Nucleus accumbens (tissue), 56 donors: ENCODE data around the gene XRCC2.

ENCODE experiments used
- DNase-seq, 56 donors: peaks; one replicate each; lab custom pipeline; 2025; lab: John Stamatoyannopoulos, UW

XRCC2 gene

DNA sequence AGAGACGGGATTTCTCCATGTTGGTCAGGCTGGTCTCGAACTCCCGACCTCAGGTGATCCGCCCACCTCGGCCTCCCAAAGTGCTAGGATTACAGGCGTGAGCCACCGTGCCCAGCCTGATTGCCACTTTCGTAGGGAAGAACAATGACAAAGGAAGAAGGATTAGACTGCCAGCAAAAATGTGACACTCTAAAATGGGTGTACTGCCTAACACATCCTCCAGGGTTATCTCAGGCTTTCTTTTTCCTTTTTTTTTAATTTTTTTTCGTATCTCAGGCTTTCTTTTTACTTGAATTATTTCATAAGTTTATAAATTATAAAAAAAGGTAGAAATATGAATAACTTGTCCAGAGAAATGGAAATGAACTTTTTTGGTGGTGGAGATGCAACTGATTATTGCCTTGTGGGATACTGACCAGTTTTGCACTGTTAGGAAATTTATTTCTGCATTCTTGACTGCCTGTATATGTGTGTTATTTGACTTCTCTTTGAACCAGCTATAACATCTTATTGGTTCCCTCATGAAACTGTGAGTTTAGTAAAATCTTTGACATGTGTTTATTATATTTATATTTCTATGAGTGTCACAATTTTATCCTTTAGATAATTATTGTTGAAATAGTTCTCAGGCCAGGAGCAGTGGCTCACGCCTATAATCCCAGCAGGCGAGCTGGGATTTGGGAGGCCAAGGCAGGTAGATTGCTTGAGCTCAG, 56.8 kb downstream of the XRCC2 start:
- no peak for DNase-seq

DNA sequence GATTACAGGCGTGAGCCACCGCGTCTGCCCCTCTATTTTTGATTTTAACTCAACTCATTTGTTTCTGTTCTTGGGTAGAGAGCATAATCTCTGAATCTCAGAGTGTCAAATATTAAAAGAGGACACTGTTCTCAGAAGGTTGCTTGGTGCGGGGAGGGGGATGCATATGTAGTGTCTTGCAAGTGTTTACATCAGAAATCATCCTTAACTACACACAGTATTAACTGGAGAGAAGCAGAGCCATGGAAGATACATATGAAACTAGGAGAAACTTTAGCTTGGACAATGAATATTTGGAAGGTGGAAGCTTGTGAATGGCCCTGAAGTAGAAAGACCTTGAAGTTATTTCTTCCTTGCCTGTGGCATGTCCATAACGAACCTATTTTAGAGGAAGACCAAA, 57.5 kb downstream of the XRCC2 start:
- DNase-seq, result no peak

DNA sequence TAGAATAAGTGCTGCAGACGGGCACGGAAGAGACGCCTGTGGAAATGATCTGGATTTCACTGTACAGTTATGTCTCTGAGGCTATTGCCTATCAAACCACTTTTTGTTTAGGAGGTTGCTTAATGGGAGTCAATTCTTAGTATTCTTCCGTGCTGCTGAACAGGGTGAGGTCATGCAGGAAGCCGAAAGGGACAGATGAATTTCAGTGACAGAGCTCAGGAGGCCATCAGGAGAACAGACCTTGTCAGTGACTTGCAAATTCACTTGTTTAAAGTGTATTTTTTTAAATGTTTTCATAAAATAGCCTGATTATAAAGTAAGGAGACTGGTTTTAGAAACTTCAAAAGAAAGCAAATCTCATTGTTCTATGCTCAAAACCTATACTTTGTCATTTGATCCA, 58.9 kb downstream of the XRCC2 start:
- DNase-seq, result no peak

DNA sequence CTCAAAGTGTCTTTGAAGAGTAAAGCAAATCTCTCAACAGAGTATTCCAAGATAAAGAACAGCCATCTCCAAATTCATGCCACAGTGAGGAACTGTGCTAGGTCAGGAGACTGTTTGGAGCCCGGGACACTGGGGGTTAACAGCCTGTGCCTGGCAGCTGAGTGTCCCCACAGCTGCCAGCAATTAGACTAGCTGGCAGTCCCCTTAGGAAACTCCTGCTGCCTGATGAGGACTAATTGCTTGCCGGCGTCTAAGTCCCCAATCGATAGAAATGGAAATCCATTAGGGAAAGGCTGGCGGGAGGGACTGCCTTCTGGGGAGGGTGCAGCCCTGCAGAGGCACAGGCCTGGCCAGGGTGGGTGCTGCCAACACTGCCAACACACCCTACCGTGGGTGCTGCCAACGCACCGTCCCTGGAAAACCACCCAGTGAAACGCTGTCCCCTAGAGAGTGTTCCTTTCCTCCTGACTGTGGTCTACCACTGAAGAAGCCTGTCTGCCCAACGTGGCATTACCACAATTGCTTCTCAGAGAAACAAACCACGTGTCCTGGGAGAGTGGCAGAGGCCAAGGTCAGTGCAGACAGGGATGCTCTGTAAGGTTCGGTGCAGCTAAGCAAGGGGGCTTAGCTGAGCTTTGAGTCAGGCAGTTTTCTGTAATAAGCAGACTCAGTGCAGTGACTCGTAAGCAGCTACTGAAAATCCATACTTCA, 60.8 kb downstream of the XRCC2 start:
- DNase-seq, result peak in 44 of 56 donors; percentile 4 to 68 (median 28)

DNA sequence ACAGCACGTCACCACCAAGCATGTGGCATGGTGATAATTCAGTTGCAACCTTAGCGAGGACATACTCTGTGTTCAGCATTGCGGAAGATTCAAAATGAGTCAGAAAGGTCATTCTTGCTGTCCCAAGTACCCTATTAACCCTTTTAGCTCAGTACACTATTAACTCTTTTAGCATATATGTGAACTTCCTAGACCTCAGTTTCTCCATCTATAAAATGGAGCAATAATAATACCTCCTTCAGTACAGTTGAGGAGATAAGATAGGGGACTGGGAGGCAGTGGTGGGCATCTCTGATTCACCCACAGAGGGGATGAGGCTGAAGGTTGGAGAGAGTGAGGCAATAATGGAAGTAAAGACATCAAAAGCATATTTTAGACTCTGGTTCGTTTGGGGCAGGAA, 67.3 kb downstream of the XRCC2 start:
- DNase-seq, result no peak

DNA sequence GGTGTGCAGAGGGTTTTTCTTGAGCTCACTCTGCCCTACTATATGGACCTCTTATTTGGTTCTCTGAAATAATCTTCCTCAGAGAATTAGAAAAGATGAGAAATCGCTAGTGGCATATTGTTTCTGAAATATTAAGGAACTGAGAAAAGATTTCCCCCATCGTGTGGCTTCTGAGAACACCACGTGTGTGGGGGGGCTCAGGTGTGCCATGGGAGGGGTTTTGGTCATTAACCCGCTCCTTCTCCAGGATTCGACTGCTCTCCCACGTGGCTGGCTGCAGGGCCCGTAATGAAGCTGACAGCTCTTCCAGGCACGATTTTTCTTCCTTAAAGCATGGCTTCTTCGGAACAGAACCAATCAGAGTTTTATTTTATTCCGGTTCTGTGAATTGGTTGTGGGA, 67.7 kb downstream of the XRCC2 start:
- no peak for DNase-seq

DNA sequence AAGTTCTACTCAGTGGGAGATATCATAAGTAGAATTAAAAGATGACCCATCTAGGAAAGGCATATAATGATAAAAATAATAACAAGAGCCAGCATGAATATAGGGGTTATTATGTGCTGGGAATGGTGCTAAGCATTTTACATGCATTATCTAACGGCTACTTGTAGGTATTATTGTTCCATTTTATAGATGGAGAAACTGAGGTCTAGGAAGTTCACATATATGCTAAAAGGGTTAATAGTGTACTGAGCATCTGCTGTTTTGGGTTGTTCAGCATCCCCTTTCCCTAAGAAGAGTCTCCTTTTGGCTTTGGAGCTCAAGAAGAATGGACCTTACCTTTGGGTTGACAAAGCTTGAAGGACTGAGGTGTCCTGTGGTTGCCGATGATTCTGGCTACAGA, 68.9 kb downstream of the XRCC2 start:
- DNase-seq, result no peak

DNA sequence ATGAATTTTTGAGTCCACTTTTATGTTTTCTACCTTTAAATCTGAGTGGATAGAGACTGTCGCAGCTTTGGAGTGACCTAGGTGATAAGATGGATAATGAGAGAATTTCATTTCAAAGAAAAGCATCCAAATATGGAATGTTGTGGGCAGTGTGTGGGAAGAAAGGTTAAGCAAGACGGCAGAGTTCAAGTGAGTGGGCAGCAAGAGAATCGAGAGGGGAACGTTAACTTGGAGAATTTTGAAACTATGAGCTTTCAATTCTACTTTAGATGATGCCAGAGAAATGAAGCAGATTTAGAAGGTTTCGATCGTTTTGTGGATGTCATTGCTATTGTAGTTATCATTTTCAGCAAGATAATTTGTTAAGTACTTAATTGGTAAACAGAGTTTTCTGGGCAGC, 73.0 kb downstream of the XRCC2 start:
- DNase-seq, result no peak

DNA sequence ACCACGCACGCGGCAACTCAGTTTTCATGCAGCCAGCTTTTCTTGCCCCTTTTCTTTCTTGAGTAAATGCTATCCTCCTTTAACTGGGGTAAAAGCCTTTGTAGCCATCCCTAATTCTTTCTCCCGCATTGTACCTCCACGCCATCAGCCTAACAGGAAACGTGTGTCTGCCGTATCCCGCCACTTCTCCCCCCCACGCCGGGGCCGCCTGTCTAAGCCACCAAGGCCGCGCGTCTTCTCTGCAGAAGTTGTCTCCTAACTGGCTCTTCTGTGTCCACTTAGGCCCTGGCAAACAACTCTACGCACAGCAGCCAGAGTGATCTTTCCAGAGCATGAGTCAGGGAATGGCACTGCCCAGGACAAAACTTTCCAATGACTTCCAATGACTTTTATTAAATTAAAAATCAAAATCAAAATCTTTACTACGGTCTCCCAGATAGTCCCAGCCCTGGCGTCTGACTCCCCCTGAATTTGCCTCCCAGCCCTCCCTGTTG, 74.6 kb downstream of the XRCC2 start:
- no peak for DNase-seq

DNA sequence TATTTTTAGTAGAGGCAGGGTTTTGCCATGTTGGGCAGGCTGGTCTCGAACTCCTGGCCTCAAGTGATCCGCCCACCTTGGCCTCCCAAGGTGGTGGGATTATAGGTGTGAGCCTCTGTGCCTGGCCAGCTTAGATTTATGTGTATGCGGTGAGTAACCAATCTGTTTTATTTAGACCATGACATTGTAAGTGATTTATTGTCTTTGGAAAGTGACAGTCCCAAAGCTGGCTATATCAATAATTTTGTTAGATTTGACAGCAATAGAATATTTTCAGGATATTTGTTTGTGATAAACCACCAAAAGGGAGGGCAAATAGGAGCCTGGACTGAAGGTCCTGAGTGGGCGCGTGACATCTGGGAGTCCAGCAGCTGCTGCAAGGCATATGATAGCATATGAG, 75.7 kb downstream of the XRCC2 start:
- DNase-seq, result no peak

DNA sequence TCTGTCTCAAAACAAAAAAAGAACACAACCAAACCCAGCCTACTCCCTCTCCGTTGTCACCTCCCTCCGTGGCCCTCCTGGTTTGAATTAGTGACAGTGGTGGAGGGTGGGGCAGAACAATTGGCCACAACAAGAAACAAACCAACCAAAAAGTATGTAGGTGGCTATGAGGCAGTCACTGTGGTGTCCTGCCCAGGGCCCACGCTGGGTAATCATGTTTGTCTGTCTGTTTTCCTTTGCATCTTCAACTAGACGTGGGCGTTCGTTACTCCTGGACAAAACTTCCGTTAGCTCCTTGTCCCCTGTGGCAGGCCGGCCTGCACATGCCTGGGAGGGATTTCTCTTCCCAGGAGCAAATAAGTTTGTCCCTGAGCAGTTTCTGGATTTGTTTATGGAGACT, 78.4 kb downstream of the XRCC2 start:
- DNase-seq, result no peak

DNA sequence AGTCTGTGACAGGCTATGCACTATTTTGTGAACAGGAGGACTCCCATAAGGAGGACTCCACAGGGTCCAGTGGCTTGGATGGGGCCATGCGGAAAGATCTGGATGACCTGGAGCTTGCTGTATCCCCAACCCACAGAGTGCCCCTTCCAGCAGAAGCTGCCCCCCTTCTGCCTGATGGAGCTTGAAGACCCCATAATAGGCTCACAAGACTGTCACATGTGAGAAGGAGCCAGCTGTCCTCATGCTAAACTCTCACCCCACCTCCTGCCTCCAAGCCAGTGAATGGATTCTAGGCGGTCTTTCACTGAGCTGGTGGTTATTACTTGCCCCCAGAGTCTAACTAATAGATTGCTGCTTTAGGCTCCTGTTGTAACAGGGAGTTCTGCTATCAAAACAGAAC, 79.1 kb downstream of the XRCC2 start:
- DNase-seq, result no peak
